Measurements from ENCODE around the gene TSPO2.

TSPO2 gene

DNA sequence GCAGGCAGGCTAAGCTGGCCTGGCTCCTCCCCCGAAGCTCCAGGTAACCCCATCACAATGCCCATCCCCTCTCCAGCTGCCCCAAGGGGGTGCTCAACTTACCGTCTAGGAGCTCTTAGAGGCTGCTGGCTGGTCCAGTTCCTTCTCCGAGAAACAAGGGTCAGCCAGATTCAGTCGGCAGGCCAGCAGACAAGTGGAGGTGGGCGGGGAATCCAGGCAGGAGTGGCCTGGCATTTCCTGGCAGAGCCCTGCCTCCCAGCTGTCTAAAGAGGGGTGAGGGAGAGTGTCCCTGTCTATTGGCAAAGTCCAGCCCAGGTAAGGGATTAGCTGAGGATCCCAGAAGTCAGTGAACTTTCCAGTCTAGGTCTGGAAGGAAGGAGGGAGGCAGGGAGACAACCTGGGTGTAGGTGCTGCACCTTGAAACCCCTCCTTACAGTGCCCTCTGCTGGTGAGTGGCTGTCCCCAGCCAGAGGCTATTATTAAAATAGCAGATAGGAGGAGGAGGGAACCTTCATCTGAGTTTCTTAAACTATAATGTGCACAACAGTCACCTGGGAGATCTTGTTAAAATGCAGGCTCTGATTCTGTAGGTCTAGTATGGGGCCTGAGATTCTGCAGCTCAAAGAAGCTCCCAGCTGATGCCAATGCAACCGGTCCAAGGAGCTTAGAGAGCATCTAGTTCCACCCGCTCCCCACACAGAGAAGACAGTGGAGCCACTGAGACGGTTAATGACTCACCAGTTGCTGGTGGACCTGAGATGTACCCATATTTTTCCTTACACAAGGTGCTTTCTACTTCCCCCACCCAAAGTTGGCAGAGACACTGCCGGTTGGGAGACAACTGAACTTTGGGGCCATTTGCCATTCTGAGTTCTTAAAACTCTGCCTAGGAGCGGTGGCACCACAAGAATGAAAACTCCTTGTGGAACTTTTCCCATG, 2.9 kb upstream of the TSPO2 start, which contains the start of gene UNC5CL:
TSS of gene UNC5CL (minus strand) at position 162 of the 939 bp plus-strand sequence. CDS start 4,147 bp downstream, outside the sequence.
- no peaks in the 10 kb centered on the region for H3K9me3 ChIP-seq (ENCODE audit: control insufficient read depth, insufficient read depth, low read length)
- peaks cover 5% of the 10 kb centered on the region for H3K4me1 ChIP-seq (ENCODE audit: control insufficient read depth, insufficient read depth, low read length)
- DNase-seq (ENCODE audit: low read depth, low spot score) = peak; percentile 60
- no peaks in the 10 kb centered on the region for H3K27me3 ChIP-seq (ENCODE audit: control insufficient read depth, insufficient read depth, low read length)
- H3K4me3 ChIP-seq (ENCODE audit: low read length) = no peak within 1 kb of the TSS
- no peaks in the 10 kb centered on the region for H3K36me3 ChIP-seq (ENCODE audit: control insufficient read depth, insufficient read depth, low read length)
- WGBS (ENCODE audit: insufficient coverage, insufficient read length) = no CpG with 5 or more reads among the region's 10 CpGs
- H3K27ac ChIP-seq (ENCODE audit: low read length) = no peak within 1 kb of the TSS

DNA sequence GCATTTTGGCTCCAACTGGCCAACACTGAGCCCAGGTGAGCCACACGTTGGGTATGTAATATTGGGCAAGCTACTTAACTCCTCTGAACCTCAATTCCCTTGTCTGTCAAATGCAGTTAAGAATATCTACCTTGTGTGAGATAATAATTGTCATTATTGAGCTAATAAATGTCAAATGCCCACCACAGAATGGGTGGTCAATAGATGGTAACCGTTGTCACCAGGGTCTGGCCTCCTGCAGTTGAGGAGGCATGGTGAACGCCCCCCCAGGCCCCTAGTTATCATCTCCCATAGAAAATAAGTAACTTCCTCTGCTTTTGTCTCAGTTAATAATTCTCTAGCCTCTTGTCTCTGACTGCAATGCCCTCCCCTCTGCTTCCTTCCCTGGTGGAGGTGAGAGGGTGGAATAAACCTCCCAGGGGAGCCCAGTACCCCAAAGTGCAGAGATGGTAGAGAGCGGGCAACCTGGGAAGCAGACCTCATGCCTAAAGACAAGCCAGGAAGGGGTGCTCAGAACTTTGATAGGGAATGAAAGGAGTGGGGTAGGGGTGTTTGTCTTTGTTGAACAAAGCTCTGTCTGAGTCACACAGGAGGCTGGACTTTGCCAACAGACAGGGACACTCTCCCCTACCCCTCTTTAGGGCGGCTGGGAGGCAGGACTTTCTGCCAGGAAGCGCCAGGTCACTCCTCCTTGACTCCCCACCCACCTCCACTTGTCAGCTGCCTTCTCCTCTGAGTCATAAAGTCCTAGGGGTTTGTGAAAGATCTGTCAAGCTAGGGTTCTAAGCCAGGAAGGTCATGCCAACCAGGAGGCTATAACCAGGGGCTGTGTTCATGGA, 1.9 kb upstream of the TSPO2 start:
- no peak overlapping the region for H3K27ac ChIP-seq (ENCODE audit: low read length)
- H3K36me3 ChIP-seq (ENCODE audit: control insufficient read depth, insufficient read depth, low read length) = no peaks in the 10 kb centered on the region
- DNase-seq (ENCODE audit: low read depth, low spot score) = no peak
- no CpG with 5 or more reads among the region's 6 CpGs for WGBS (ENCODE audit: insufficient coverage, insufficient read length)
- H3K4me1 ChIP-seq (ENCODE audit: control insufficient read depth, insufficient read depth, low read length) = peaks cover 5% of the 10 kb centered on the region
- no peak overlapping the region for H3K4me3 ChIP-seq (ENCODE audit: low read length)
- no peaks in the 10 kb centered on the region for H3K27me3 ChIP-seq (ENCODE audit: control insufficient read depth, insufficient read depth, low read length)
- no peaks in the 10 kb centered on the region for H3K9me3 ChIP-seq (ENCODE audit: control insufficient read depth, insufficient read depth, low read length)

DNA sequence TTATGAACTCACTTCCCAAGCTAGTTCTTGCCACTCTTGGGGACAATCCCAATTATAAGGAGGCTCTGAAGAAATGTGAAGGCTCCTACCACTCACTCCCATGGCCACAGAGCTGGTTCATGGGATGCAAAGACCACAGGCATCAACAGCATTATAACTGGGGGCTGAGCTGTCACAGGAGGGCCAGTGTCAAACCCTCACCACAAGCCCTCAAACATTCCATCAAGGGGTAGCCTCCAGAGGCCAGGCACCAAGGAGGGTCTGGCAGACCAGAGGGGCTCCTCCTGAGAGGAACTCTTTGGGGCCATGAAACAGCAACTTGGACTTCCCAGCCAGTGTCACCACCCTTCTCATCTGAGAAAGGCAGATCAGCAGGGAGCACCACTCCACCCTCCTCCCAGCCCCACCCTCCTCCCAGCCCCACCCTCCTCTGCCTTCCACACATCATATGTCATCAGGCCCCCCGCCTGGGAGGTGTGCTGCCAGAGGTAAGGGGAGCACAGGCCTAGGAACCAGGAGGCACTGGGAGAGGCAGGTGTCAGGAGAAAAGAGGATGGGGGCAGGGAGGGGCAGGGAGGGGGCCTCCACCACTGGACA, 1.2 kb upstream of the TSPO2 start:
- no peak for DNase-seq (ENCODE audit: low read depth, low spot score)
- Histone ChIP-seq H3K36me3 (ENCODE audit: control insufficient read depth, insufficient read depth, low read length) (no peaks in the 10 kb centered on the region), H3K27ac (ENCODE audit: low read length) (no peak overlapping the region), H3K27me3 (ENCODE audit: control insufficient read depth, insufficient read depth, low read length) (no peaks in the 10 kb centered on the region), H3K9me3 (ENCODE audit: control insufficient read depth, insufficient read depth, low read length) (no peaks in the 10 kb centered on the region), H3K4me1 (ENCODE audit: control insufficient read depth, insufficient read depth, low read length) (peaks cover 5% of the 10 kb centered on the region), H3K4me3 (ENCODE audit: low read length) (no peak overlapping the region)
- WGBS (ENCODE audit: insufficient coverage, insufficient read length) = no CpG with 5 or more reads among the region's 1 CpG

DNA sequence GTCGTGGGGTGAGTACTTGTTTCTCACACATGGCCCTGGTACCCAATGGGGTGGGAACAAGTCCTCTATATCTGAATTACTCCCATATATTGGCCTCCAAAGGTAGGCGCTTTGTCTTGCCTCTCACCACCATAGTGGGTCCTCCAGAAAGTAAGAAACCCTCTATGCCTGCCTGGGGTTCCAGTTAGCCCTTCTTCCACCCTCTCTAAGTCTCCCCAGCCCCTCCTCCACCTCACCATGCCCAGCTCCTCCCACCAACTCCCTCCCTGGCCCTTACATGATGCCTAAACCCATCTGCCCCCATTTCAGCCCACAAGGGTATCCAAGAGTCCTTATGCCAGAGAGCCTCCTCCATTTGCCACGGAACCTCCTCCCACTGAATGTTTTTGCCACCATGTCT, 884 bp downstream of the TSPO2 start:
- H3K4me1 ChIP-seq (ENCODE audit: control insufficient read depth, insufficient read depth, low read length) = peaks cover 5% of the 10 kb centered on the region
- no peaks in the 10 kb centered on the region for H3K36me3 ChIP-seq (ENCODE audit: control insufficient read depth, insufficient read depth, low read length)
- DNase-seq (ENCODE audit: low read depth, low spot score) = no peak
- H3K4me3 ChIP-seq (ENCODE audit: low read length) = no peak overlapping the region
- H3K27ac ChIP-seq (ENCODE audit: low read length) = no peak overlapping the region
- no peaks in the 10 kb centered on the region for H3K27me3 ChIP-seq (ENCODE audit: control insufficient read depth, insufficient read depth, low read length)
- WGBS (ENCODE audit: insufficient coverage, insufficient read length) = no CpG with 5 or more reads among the region's 3 CpGs
- H3K9me3 ChIP-seq (ENCODE audit: control insufficient read depth, insufficient read depth, low read length) = no peaks in the 10 kb centered on the region

DNA sequence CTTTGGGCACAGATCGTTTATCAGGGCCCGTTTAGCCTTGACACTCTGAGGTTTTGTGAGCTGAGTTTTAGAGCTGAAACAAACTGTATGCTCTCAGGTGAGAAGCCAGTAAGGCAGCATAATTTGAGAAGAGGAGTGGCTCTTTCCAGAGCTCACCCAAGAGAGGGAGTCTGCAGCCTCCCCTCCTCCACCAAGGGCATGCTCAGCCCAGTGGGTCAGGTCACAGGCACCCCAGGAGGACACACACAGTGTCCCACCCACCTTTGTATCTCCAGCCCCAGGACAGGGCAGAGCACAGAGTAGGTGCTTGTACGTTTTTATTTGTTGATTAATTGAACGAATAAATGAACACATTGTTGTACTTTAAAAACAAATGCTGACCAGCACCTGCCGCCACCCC, 3.4 kb downstream of the TSPO2 start:
- WGBS (ENCODE audit: insufficient coverage, insufficient read length) = no CpG with 5 or more reads among the region's 5 CpGs
- H3K4me1 ChIP-seq (ENCODE audit: control insufficient read depth, insufficient read depth, low read length) = no peaks in the 10 kb centered on the region
- H3K27me3 ChIP-seq (ENCODE audit: control insufficient read depth, insufficient read depth, low read length) = no peaks in the 10 kb centered on the region
- H3K9me3 ChIP-seq (ENCODE audit: control insufficient read depth, insufficient read depth, low read length) = no peaks in the 10 kb centered on the region
- no peak overlapping the region for H3K27ac ChIP-seq (ENCODE audit: low read length)
- no peak overlapping the region for H3K4me3 ChIP-seq (ENCODE audit: low read length)
- no peaks in the 10 kb centered on the region for H3K36me3 ChIP-seq (ENCODE audit: control insufficient read depth, insufficient read depth, low read length)
- no peak for DNase-seq (ENCODE audit: low read depth, low spot score)

DNA sequence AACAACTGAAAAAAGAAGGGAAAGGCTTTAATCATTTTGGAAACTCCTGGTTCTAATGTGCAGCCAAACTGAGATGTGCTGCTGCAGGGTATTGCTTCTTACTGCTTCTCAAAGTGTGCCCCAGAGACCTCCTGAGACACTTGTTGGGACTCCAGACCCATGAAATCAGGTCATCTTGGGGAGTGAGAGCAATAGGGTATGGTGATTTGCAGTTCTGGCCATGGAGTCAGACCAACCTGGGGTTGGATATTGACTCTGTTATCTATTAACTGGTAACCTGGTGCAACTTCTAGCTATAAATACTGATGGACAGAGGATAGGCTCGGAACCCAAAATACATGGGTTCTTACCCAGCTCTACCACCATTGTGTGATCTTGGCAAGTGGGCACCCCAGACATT, 3.8 kb downstream of the TSPO2 start:
- DNase-seq (ENCODE audit: low read depth, low spot score) = no peak
- no peaks in the 10 kb centered on the region for H3K9me3 ChIP-seq (ENCODE audit: control insufficient read depth, insufficient read depth, low read length)
- H3K4me1 ChIP-seq (ENCODE audit: control insufficient read depth, insufficient read depth, low read length) = no peaks in the 10 kb centered on the region
- no peaks in the 10 kb centered on the region for H3K27me3 ChIP-seq (ENCODE audit: control insufficient read depth, insufficient read depth, low read length)
- H3K27ac ChIP-seq (ENCODE audit: low read length) = no peak overlapping the region
- no peak overlapping the region for H3K4me3 ChIP-seq (ENCODE audit: low read length)
- no peaks in the 10 kb centered on the region for H3K36me3 ChIP-seq (ENCODE audit: control insufficient read depth, insufficient read depth, low read length)
- no CpG with 5 or more reads among the region's 1 CpG for WGBS (ENCODE audit: insufficient coverage, insufficient read length)

DNA sequence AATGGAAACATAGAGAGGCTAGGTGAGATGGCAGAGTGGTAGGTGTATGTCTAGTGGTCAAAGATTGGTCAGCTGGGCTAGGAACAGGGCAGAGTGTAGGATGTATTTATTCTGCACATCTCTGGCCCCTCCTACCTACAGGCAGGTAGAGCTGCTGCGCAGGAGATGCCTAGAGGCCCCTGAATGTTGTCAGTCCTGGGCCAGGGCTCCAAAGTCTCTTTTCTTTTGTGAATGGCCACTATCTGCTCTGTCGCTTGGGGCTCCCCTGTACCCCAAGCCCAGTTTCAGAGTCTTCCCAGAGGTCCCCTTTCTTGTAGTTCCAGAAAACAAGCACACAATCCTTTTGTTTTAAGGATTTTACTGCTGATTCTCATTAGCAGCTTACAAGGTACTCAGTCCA, 5.0 kb downstream of the TSPO2 start:
- Histone ChIP-seq H3K36me3 (ENCODE audit: control insufficient read depth, insufficient read depth, low read length) (no peaks in the 10 kb centered on the region), H3K4me1 (ENCODE audit: control insufficient read depth, insufficient read depth, low read length) (no peaks in the 10 kb centered on the region), H3K27ac (ENCODE audit: low read length) (no peak overlapping the region), H3K4me3 (ENCODE audit: low read length) (no peak overlapping the region), H3K9me3 (ENCODE audit: control insufficient read depth, insufficient read depth, low read length) (no peaks in the 10 kb centered on the region), H3K27me3 (ENCODE audit: control insufficient read depth, insufficient read depth, low read length) (no peaks in the 10 kb centered on the region)
- WGBS (ENCODE audit: insufficient coverage, insufficient read length) = no CpG with 5 or more reads among the region's 2 CpGs
- DNase-seq (ENCODE audit: low read depth, low spot score) = no peak

DNA sequence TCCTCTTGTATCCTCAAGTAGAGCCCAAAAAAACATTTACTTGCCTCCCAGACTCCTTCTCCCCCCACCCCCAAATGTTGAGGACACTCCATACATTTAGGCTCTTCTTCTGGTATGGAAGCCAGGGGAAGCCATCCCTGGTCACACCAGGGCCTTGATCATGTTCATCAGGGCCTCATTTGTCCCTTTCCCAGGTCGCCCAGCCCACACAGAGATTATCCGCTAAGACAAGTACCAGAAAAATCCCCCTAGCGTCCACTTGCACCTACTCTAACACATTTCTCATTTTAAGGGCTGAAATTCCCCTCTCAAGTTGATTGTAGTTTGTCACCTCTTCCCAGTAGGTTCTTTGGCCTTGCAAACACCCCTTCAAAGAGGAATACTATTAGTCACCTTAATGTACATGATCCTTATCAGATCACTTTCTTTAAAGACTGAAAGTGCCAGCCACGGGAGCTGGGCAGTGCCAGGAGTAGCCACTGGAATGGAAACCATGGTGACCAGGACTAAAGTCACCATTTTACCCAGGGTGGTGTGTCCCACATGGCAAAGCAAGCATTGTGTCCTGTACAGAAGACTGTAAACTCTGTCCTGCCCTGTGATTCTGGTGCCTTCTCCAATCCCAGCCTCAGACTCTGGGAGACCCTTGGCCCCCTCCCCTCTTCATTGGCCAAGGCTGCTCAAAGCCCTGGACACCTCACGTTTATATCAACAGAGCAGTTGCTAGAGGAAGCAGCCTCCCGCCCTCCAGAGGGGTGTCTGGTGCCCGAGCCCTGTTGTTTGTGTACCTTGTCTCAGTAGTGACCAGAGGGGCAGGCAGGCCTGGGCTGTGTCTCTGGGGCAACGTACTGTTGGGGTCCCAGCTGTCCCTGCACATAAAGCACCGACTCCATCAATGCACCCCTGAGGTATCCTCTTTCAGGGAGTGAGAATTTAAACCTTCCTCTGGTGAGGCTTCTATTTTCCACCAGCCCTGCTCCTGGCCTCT, 5.8 kb downstream of the TSPO2 start:
- Histone ChIP-seq H3K36me3 (ENCODE audit: control insufficient read depth, insufficient read depth, low read length) (no peaks in the 10 kb centered on the region), H3K4me1 (ENCODE audit: control insufficient read depth, insufficient read depth, low read length) (no peaks in the 10 kb centered on the region), H3K9me3 (ENCODE audit: control insufficient read depth, insufficient read depth, low read length) (no peaks in the 10 kb centered on the region), H3K4me3 (ENCODE audit: low read length) (no peak overlapping the region), H3K27me3 (ENCODE audit: control insufficient read depth, insufficient read depth, low read length) (no peaks in the 10 kb centered on the region), H3K27ac (ENCODE audit: low read length) (no peak overlapping the region)
- DNase-seq (ENCODE audit: low read depth, low spot score) = no peak
- no CpG with 5 or more reads among the region's 9 CpGs for WGBS (ENCODE audit: insufficient coverage, insufficient read length)

DNA sequence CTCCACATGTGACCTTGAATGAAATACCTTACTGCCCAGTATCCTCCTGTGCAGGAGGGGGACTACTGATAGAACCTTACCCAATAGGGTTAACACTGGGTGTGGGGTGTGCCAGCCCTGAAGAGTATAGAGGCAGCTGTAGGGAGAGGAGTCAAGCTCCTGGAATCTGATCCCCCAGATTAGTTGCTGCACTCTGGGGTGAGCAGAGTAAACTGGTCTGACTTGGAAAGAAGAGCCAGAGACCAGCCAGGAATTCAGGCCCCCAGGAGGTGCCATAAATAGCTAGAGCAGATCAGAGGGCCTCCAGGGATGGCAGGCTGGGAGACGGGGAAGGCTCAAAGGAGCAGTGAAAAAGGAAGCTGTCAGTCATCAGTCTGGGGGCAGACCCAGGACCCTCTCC, 7.3 kb downstream of the TSPO2 start:
- Histone ChIP-seq H3K9me3 (ENCODE audit: control insufficient read depth, insufficient read depth, low read length) (no peaks in the 10 kb centered on the region), H3K27ac (ENCODE audit: low read length) (no peak overlapping the region), H3K4me1 (ENCODE audit: control insufficient read depth, insufficient read depth, low read length) (no peaks in the 10 kb centered on the region), H3K4me3 (ENCODE audit: low read length) (no peak overlapping the region), H3K27me3 (ENCODE audit: control insufficient read depth, insufficient read depth, low read length) (no peaks in the 10 kb centered on the region), H3K36me3 (ENCODE audit: control insufficient read depth, insufficient read depth, low read length) (no peaks in the 10 kb centered on the region)
- no CpG with 5 or more reads among the region's 1 CpG for WGBS (ENCODE audit: insufficient coverage, insufficient read length)
- DNase-seq (ENCODE audit: low read depth, low spot score) = no peak
